22Rv1 (cell line): Measurements from ENCODE around the gene FAM151A.

ENCODE experiments used
- CTCF ChIP-seq: fragments of 450-650 bp; IDR thresholded peaks from 2 replicates; pipeline ENCODE4 v1.5.1; 2017; ENCODE audit warnings: mild to moderate bottlenecking
- ZFX ChIP-seq: fragments of 450-650 bp; IDR thresholded peaks from 2 replicates; pipeline ENCODE4 v1.6.1; 2017; ENCODE audit warnings: antibody characterized with exemption, borderline replicate concordance

GRCh38 chr1:54602554-54602953 lies 20.8 kb downstream of the FAM151A start:
- TF ChIP-seq CTCF (no peak), ZFX (no peak)
